Naive B cell (primary cell): ENCODE data around the gene COL23A1. TPM values are rescaled to one million over a fixed set of nuclear protein-coding genes. Genes with fewer than 3 reads are reported as not detected.
A peak's percentile ranks its signal among the peaks of the same experiment; 100 is the strongest.

Experiments
- ATAC-seq, 2 donors: fragments of 150-1000 bp; cut with Tn5 transposase; 2 replicates each; pipeline ENCODE4 v1.10.0; 2021; ENCODE audit warnings: low read depth in 2 of 2, mild to moderate bottlenecking in 2 of 2, moderate library complexity in 2 of 2
- DNase-seq: peaks from one replicate; pipeline ENCODE4 v3.0.0; 2022
- H3K27ac Mint-ChIP-seq, 6 donors: one replicate each; pipeline ENCODE4 v1.8.0; 2020 to 2022; ENCODE audit warnings: mild to moderate bottlenecking in 6 of 6, mixed read lengths in 6 of 6, moderate library complexity in 5 of 6, inconsistent platforms in 2 of 6
- H3K27me3 Mint-ChIP-seq, 3 donors: one replicate each; pipeline ENCODE4 v1.8.0; 2021 to 2022; ENCODE audit warnings: mixed read lengths in 3 of 3, mild to moderate bottlenecking in 1 of 3
- H3K36me3 Mint-ChIP-seq, 2 donors: one replicate each; pipeline ENCODE4 v1.8.0; 2020 to 2022; ENCODE audit warnings: mixed read lengths in 2 of 2, inconsistent platforms in 1 of 2, mild to moderate bottlenecking in 1 of 2
- H3K4me1 Mint-ChIP-seq, 3 donors: one replicate each; pipeline ENCODE4 v1.8.0; 2020 to 2022; ENCODE audit warnings: mixed read lengths in 3 of 3, inconsistent platforms in 1 of 3, mild to moderate bottlenecking in 1 of 3, moderate library complexity in 1 of 3
- H3K4me3 Mint-ChIP-seq, 8 donors: one replicate each; pipeline ENCODE4 v1.8.0; 2020 to 2022; ENCODE audit warnings: mild to moderate bottlenecking in 8 of 8, mixed read lengths in 8 of 8, moderate library complexity in 8 of 8, inconsistent platforms in 2 of 8
- H3K9me3 Mint-ChIP-seq, 7 donors: one replicate each; pipeline ENCODE4 v1.8.0; 2020 to 2022; ENCODE audit warnings: mixed read lengths in 7 of 7, mild to moderate bottlenecking in 5 of 7, inconsistent platforms in 2 of 7, moderate library complexity in 1 of 7
- polyA plus RNA-seq, 6 donors: library from polyadenylated mRNA; unstranded; fragments of 300-500 nt; fragmentation: Illumina TruSeq; gene quantifications; one replicate each; pipeline ENCODE4 v1.2.3, GENCODE V29; 2021; ENCODE audit warnings: low read depth in 6 of 6

Gene COL23A1
- polyA plus RNA-seq, 6 donors from 2014 or later, result 0.16 TPM; not detected in 5

DNA sequence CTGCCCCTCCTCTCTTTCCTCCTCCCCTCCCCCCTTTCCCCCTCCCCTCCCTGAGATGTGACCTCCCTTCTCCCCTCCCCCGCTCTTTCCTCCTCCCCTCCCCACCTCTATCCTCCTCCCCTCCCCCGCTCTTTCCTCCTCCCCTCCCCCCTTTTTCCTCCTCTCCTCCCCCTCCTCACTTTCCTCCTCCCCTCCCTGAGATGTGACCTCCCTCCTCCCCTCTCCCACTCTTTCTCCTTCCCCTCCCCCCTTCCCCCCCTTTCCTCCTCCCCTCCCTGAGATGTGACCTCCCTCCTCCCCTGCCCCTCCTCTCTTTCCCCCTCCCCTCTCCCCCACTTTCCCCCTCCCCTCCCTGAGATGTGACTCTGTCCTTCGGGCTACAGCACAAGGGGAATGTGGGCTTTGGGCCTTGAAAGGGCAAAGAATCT lies 169.8 kb downstream of the COL23A1 start:
- no peak for DNase-seq
- no peaks in the 10 kb centered on the region for H3K9me3 Mint-ChIP-seq
- no peak overlapping the region for H3K27ac Mint-ChIP-seq
- no peak overlapping the region for H3K4me3 Mint-ChIP-seq
- H3K36me3 Mint-ChIP-seq, result no peaks in the 10 kb centered on the region
- peaks cover 0 to 2% (median 0%) of the 10 kb centered on the region in 3 donors for H3K4me1 Mint-ChIP-seq
- ATAC-seq, result no peak
- peaks cover 13 to 15% (median 13%) of the 10 kb centered on the region in 3 donors for H3K27me3 Mint-ChIP-seq

DNA sequence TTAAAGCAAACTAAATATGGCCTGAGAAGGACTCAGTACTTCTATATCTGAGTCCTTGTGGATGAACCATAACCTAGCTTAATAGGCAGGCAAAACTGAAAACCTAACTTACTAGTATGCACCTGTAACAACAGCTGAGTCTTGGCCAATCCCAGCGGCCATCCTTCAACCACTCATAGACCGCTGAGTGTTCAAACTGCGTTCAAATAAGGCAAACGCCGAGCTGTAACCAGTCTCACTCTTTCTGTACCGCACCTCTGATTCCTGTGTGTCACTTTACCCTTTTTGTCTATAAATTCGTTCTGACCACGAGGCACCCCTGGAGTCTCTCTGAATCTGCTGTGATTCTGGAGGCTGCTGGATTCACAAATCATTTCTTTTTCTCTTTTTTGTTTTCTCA lies 170.5 kb downstream of the COL23A1 start:
- Mint-ChIP-seq H3K4me1 (peaks cover 0 to 2% (median 0%) of the 10 kb centered on the region in 3 donors), H3K9me3 (no peaks in the 10 kb centered on the region)

DNA sequence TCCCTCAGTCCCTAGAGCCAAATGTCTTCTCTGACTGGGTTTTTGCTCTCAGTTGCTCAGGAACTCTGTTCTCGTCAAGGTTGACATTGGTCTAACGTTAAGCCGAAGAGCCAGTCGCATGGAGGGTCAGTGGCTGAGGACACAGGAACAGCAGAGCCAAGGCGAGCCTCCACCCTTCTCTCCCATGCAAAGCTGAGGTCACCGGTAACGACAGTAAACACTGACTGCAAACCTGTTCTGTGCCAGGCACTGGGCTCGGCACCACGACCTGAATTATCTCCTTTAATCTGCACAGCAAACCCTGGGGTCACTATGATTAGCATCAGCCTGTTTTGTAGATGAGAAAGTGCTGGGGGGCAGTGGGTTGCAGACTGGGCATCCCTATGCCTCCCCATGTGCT lies 171.0 kb downstream of the COL23A1 start:
- no peaks in the 10 kb centered on the region for H3K9me3 Mint-ChIP-seq
- ATAC-seq (no peak), DNase-seq (no peak)
- H3K4me3 Mint-ChIP-seq, result no peak overlapping the region
- no peaks in the 10 kb centered on the region for H3K36me3 Mint-ChIP-seq
- H3K4me1 Mint-ChIP-seq, result peaks cover 0 to 2% (median 0%) of the 10 kb centered on the region in 3 donors
- no peak overlapping the region for H3K27ac Mint-ChIP-seq
- peaks cover 13 to 16% (median 13%) of the 10 kb centered on the region in 3 donors for H3K27me3 Mint-ChIP-seq

More for the DNA sequence above, 170.5 kb downstream of the COL23A1 start:
- Mint-ChIP-seq H3K36me3 (no peaks in the 10 kb centered on the region), H3K27me3 (peaks cover 13 to 16% (median 13%) of the 10 kb centered on the region in 3 donors), H3K27ac (no peak overlapping the region), H3K4me3 (no peak overlapping the region)
- DNase-seq (no peak), ATAC-seq (no peak)

DNA sequence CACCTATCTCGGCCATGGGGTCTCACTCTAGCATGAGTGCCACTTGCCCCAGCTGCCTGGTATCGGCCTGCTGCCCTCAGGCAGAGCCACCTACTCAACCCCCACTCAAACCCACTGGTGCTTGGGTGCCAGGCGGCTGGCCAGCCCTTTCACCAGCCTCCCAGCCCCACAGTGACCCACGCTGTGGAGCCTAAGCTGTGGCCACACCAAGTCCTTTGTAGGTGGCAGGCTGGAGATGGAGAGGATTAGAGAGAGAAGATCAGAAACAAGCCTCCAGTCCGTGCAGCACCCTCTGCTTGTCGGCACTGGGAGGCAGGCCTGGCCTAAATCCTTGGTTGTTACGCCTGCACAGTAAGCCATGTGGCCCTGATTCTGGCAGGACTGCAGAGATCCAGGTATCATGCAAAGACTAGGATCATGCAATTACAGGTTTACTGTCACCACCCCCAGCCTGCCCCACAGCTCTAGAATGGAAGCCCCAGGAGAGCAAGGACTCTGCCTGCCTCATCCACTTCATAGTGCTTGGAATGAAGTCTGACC lies 171.7 kb downstream of the COL23A1 start:
- H3K4me1 Mint-ChIP-seq, result peaks cover 0 to 2% (median 0%) of the 10 kb centered on the region in 3 donors
- no peaks in the 10 kb centered on the region for H3K9me3 Mint-ChIP-seq
- H3K4me3 Mint-ChIP-seq, result no peak overlapping the region
- no peaks in the 10 kb centered on the region for H3K36me3 Mint-ChIP-seq
- H3K27me3 Mint-ChIP-seq, result peaks cover 13 to 19% (median 13%) of the 10 kb centered on the region in 3 donors
- no peak for DNase-seq
- ATAC-seq, result no peak
- H3K27ac Mint-ChIP-seq, result no peak overlapping the region

DNA sequence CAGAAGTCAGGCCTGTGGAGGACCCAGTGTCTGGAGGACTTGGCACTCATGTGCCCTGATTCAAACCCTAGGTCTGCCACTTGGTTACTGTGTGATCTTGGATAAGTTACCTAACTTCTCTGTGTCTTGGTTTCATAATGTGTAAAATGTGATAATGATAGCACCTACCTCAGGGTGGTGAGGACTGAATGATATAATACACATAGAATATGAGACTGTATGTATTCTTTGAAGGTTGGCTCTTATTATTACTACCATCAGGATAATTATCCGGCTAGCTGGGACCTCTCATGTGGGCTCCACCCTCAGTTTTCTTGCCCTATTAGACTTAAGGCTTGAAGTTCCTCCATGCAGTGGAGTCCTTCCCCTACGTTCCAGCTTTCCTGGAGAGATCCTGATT lies 172.2 kb downstream of the COL23A1 start:
- H3K4me1 Mint-ChIP-seq, result peaks cover 0 to 2% (median 0%) of the 10 kb centered on the region in 3 donors
- H3K4me3 Mint-ChIP-seq, result no peak overlapping the region
- H3K9me3 Mint-ChIP-seq, result no peaks in the 10 kb centered on the region
- no peak overlapping the region for H3K27ac Mint-ChIP-seq
- ATAC-seq (no peak), DNase-seq (no peak)
- H3K36me3 Mint-ChIP-seq, result no peaks in the 10 kb centered on the region
- H3K27me3 Mint-ChIP-seq, result peaks cover 13 to 25% (median 13%) of the 10 kb centered on the region in 3 donors

DNA sequence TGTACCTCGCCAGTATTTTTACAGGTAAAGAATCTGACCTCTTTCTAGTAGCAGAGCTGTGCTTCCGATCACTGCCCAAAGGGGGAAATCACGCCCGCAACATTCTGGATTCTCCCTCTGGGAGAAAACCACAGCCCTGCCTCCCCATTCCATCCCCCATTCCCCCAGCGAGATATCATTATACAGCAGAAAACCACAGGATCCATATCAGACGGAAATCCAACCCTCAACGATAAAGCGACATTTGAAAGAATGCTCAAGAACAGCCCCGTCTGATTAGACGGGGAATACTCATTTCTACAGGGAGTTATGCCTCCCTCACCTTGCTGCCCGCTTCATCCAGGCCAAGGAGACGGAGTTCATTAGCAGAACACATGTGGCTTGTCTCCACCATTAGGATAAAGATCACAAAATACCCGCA lies 172.8 kb downstream of the COL23A1 start:
- Mint-ChIP-seq H3K9me3 (no peaks in the 10 kb centered on the region), H3K4me3 (no peak overlapping the region), H3K27ac (no peak overlapping the region), H3K4me1 (peaks cover 0 to 2% (median 0%) of the 10 kb centered on the region in 3 donors), H3K36me3 (no peaks in the 10 kb centered on the region), H3K27me3 (peaks cover 13 to 26% (median 13%) of the 10 kb centered on the region in 3 donors)
- ATAC-seq, result no peak
- DNase-seq, result no peak

DNA sequence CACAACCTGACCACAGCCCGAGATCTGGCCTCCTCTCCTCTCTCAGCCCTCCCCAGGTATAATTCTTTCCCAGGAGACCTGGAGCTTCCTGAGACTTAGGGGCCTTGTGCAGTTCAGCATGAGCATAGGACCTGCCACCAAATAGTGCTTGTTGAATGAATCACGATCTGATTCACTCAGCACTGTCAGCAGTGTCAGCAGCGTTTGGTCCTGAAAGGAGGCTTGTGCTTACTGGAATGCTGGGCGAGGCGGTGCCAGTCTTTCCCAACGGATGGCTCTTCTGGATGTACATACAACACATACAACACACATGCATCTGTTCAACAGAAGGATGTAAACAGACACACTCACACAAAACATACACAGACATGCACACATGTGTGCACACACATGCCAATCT lies 173.3 kb downstream of the COL23A1 start:
- Mint-ChIP-seq H3K4me3 (no peak overlapping the region), H3K27me3 (peaks cover 13 to 26% (median 13%) of the 10 kb centered on the region in 3 donors), H3K9me3 (no peaks in the 10 kb centered on the region), H3K27ac (no peak overlapping the region), H3K36me3 (no peaks in the 10 kb centered on the region), H3K4me1 (peaks cover 0 to 2% (median 0%) of the 10 kb centered on the region in 3 donors)
- no peak for DNase-seq
- no peak for ATAC-seq

DNA sequence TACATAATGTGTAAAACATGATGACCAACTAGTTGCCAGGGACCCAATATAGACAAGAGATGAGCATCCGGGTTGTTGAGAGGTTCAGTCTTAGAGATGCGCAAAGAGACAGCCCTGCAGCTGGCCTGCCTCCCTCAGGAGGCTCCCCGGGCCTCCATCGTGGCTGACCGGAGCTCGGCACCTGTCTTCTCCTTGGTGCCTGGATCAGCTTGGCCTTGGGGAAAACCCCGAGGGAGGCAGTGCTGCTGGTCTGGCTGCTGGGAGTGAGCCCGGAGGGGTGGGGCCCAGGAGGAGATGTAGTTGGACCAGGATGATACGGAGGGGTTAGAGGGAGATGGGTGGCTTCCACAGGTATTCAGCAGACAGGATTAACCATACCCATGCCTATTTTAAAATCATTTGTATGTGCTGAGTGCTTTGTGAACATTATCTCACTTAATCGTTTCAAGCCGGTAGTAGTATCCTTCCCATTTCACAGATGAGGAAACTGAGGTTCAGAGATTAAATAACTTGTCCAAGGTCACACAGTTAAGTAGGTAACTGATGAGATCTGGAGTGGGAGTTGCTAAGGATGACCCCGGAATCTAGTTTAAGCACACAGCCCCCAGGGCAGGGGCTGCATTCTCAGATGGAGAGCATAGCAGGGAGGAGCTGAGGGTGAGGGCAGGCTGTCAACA lies 173.8 kb downstream of the COL23A1 start:
- Mint-ChIP-seq H3K27ac (no peak overlapping the region), H3K27me3 (peaks cover 13 to 26% (median 13%) of the 10 kb centered on the region in 3 donors), H3K36me3 (no peaks in the 10 kb centered on the region), H3K9me3 (no peaks in the 10 kb centered on the region), H3K4me3 (no peak overlapping the region), H3K4me1 (peaks cover 0 to 2% (median 0%) of the 10 kb centered on the region in 3 donors)
- DNase-seq, result no peak
- no peak for ATAC-seq

DNA sequence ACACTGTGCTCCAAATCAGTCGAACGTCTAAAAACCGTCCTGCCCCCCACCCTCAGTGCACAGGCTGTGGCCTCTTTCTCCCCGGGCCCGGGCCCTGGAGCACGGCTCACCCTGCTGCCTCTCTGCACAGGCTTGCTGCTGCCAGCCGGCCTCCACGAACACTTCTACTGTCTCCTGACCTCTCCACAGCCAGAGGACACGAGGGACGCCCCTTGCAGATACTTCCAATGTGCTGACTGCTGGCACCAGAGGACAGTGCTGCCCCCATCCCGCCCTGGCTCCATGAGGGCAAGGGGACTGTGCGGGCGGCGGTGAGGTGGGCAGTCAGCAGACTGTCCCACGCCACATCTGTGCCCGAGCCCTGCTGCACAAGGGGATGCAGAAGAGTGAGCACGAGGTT lies 174.8 kb downstream of the COL23A1 start:
- H3K27me3 Mint-ChIP-seq, result peaks cover 13 to 26% (median 13%) of the 10 kb centered on the region in 3 donors
- H3K4me3 Mint-ChIP-seq, result no peak overlapping the region
- H3K4me1 Mint-ChIP-seq, result peaks cover 0 to 2% (median 0%) of the 10 kb centered on the region in 3 donors
- no peak for DNase-seq
- peak overlapping the region in 1 of 6 donors; percentile 14 for H3K27ac Mint-ChIP-seq
- H3K9me3 Mint-ChIP-seq, result no peaks in the 10 kb centered on the region
- no peaks in the 10 kb centered on the region for H3K36me3 Mint-ChIP-seq
- no peak for ATAC-seq

DNA sequence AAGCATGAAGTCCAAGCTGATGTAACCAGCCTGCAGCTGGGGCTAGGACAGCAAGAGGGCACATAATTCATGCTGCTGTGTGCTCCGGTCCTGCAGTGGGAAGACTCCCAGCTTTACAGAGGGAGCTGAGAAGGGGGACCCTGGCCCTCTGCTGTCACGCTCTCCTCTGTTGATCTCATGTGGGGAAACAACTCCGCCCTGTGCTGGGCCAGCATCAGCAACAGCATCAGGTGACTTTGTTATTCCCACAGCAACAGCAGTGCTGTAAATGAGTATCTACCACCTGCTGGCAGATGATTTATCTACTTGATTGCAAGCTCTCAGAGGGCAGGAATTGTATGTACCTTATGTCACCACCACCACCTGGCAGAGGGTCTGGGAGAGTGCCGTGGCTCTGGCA lies 176.2 kb downstream of the COL23A1 start:
- Mint-ChIP-seq H3K4me3 (no peak overlapping the region), H3K9me3 (no peaks in the 10 kb centered on the region), H3K4me1 (peaks cover 0 to 2% (median 0%) of the 10 kb centered on the region in 3 donors), H3K27me3 (peaks cover 7 to 26% (median 8%) of the 10 kb centered on the region in 3 donors), H3K36me3 (no peaks in the 10 kb centered on the region), H3K27ac (no peak overlapping the region)
- no peak for DNase-seq
- ATAC-seq, result no peak

DNA sequence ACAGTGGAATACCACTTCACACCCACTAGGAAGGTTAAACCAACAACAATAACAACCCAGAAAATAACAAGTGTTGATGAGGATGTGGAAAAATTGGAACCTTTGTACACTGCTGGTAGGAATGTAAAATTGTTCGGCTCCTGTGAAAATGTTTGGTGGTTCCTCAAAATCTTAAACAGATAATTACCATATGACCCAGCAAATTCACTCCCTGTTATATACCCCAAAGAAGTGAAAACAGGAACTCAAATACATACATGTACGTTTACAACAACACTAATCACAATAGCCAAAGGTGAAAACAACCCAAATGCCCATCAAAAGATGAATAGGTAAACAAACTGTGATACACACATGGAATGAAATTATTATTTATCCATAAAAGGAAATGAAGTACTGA lies 179.1 kb downstream of the COL23A1 start:
- DNase-seq, result no peak
- H3K4me3 Mint-ChIP-seq, result no peak overlapping the region
- peaks cover 7 to 18% (median 10%) of the 10 kb centered on the region in 3 donors for H3K27me3 Mint-ChIP-seq
- H3K4me1 Mint-ChIP-seq, result no peaks in the 10 kb centered on the region
- no peak overlapping the region for H3K27ac Mint-ChIP-seq
- H3K36me3 Mint-ChIP-seq, result peaks cover 5 to 12% of the 10 kb centered on the region in 2 donors
- peaks cover 5 to 22% (median 17%) of the 10 kb centered on the region in 7 donors for H3K9me3 Mint-ChIP-seq
- ATAC-seq, result no peak

DNA sequence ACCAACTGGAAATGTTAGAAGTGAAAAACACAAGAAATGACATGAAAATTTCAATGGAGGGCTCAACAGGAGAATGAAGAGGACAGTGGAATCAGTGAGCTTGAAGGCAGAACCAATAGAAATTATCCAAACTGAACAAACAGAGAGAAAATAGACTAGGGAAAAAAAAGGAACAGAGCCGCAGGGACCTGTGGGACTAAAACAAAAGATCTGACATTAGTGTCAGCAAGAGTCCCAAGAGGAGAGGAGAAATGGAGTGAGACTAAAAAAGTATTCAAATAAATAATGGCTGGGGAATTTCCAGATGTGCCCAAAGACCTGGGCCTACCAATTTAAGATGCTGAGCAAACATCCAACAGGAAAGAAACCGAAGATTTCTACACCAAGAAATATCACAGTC lies 182.5 kb downstream of the COL23A1 start:
- Mint-ChIP-seq H3K4me1 (no peaks in the 10 kb centered on the region), H3K36me3 (peaks cover 5 to 19% of the 10 kb centered on the region in 2 donors), H3K27ac (no peak overlapping the region), H3K27me3 (peaks cover 10 to 33% (median 15%) of the 10 kb centered on the region in 3 donors), H3K9me3 (peaks cover 11 to 25% (median 20%) of the 10 kb centered on the region in 7 donors), H3K4me3 (no peak overlapping the region)
- DNase-seq (no peak), ATAC-seq (no peak)

DNA sequence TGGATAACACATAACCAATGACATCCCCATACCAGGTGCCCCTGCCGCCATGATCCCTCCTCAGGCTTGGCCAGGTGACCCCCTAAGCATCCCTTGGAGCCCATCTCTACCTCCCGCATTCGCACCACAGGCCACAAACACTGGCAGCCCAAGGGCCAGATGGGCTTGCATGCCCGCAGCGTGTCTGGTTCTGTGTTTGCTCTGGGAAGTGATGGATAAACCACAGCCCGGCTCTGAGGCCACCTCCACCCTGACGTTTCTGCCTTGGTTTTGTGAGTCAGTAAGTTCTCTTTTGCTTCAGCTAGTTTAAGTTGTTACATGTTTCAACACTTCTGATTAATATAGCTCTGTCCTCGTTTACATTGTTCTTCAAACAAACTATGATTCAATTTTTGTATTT lies 185.2 kb downstream of the COL23A1 start:
- H3K27me3 Mint-ChIP-seq, result peaks cover 10 to 33% (median 15%) of the 10 kb centered on the region in 3 donors
- no peak overlapping the region for H3K4me3 Mint-ChIP-seq
- peaks cover 5 to 19% of the 10 kb centered on the region in 2 donors for H3K36me3 Mint-ChIP-seq
- H3K9me3 Mint-ChIP-seq, result peaks cover 11 to 31% (median 20%) of the 10 kb centered on the region in 7 donors
- ATAC-seq, result no peak
- no peak for DNase-seq
- H3K27ac Mint-ChIP-seq, result no peak overlapping the region
- H3K4me1 Mint-ChIP-seq, result no peaks in the 10 kb centered on the region
